GM18511 (cell line): ENCODE data around the gene ADAMTSL5.
A peak's percentile ranks its signal among the peaks of the same experiment; 100 is the strongest.
"Not testable (repeated sequence)": the region's sequence is repeated elsewhere in the genome, so short reads cannot be mapped to it uniquely, and the experiment has no call there.

Source experiments
- ATAC-seq: cut with Tn5 transposase; IDR thresholded peaks from one replicate; pipeline ENCODE4 v1.9.1; 2021; ENCODE audit warnings: mild to moderate bottlenecking, moderate library complexity; ENCODE audit not compliant: unreplicated experiment

Gene ADAMTSL5

GRCh38 chr19:1482361-1483130, 30.3 kb downstream of the ADAMTSL5 start:
- no peak for ATAC-seq

DNA sequence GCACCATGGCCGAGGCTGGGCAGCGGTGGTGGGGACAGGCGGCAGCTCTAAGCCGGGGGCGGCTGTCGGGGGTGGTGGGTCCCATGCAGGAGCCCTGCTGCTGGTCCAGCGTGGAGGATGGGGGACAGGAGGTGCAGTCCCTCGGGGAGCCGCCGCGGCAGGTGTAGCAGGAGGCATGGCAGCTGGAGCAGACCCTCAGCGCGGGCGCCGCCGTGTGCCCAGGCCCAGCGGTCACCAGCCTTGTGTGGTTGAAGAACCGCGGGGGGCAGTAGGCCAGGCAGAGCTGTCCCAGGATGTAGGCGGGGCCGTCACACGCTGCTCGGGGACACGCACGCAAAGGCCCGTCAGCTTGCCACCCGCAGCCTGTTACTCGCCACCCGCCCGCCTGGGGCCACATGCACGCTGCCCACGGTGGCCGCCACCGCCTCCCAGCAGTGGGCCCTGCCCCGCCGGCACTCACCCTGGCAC, 30.9 kb downstream of the ADAMTSL5 start:
- ATAC-seq = no peak

DNA sequence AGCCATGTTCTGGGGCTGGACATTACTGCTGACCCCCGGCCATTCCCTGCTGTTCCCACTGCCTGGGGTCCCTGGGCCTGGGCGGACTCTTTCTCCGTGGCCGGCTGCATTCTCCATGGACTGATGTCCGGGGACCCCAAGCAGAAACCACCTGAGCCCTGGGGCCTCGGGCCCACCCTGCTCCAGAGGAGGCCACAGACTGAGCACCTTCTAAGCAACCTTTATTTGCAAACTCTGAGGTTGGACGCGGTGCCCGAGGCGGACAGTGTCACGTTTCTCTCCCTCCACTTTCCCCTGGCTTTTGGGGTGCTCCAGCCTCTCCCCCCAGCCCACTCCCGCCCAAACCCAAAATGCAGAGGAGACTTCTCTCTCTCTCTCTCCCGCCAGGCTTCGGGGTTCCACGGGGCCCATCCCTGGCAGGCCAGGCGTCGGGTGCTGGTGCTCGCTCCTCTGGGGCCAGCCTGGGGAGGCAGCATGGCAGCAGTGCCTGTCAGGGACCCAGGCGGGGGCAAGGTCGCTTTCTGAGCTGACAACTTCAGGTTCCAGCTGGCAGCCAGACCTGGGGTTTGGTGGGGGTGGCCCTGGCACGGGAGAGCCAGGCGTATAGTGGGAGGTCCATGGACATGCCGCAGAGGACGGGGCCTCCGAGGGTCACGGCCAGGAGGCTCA, 31.5 kb downstream of the ADAMTSL5 start:
- ATAC-seq = no peak

- ATAC-seq = peak; percentile 92
Measured at GRCh38 chr19:1478934-1479707, 33.7 kb downstream of the ADAMTSL5 start, which contains the start of gene C19orf25. C19orf25 (minus strand) TSS chr19:1479215; CDS start chr19:1478903, 312 bp downstream.

- not testable (repeated sequence) for ATAC-seq
Measured at GRCh38 chr19:1477056-1477455, 35.8 kb downstream of the ADAMTSL5 start.

- no peak for ATAC-seq
Measured at GRCh38 chr19:1475751-1476437, 36.9 kb downstream of the ADAMTSL5 start.

DNA sequence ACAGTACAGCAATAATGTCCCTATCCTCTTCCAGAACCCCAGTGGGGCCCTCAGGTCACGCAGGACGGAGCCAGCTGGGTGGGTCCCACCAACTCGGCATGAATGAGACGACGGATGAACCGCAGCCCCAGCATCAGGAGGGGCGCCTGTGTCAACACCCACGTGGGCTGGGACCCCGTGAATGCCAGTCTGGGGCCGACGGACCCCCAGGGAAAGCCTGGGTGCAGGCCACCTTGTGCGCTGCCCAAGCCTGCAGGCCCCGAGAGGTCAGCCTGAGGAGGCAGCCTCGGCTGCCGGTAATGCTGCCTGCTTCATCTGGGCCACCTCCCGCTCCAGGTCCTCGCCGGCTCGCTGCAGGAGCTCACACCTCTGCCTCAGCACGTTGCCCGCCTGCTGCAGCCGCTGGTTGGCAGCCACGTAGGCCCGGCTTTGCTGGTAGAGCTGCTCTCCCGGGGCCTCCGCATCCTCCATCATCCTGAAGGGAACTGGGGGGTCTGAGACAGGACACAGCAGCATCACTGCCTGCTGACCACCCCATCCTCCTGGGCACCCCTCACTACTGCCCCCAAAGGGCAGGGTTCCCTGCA, 38.0 kb downstream of the ADAMTSL5 start:
- no peak for ATAC-seq

DNA sequence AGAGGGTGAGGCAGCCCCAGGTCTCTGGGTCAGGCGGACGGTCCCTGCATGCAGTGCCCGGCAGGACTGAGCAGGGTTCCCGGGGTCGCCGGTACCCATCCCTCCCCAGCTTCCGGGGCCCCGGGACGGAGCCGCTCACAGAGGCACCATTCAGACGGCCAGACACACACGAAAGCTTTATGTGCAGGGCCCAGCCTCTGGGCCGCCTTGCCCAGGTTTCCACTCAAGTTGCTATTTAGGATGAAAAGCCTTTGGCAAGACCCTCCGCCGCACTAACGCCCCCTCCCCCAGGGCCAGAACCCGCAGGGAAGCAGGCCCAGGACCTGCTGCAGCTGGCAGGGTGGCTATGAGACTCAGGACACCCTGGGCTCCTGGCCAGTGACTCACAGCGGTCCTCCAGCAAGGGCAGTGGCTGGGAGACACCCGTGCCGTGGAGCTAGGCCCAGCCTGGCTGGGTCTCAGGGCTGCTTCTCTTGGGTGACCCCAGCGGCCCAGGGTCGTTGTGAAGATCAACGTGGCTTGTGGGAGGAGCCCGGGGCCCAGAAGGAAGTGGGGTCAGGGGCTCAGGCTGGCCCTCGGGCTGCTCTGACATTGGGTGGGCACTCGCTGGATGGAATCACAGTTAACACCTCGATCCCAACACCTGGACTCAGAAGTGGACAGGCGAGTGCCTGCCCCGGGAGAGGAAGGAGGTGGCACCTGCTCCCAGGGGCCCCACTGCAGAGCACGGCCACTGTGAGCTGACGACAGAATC, 38.6 kb downstream of the ADAMTSL5 start:
- no peak for ATAC-seq

DNA sequence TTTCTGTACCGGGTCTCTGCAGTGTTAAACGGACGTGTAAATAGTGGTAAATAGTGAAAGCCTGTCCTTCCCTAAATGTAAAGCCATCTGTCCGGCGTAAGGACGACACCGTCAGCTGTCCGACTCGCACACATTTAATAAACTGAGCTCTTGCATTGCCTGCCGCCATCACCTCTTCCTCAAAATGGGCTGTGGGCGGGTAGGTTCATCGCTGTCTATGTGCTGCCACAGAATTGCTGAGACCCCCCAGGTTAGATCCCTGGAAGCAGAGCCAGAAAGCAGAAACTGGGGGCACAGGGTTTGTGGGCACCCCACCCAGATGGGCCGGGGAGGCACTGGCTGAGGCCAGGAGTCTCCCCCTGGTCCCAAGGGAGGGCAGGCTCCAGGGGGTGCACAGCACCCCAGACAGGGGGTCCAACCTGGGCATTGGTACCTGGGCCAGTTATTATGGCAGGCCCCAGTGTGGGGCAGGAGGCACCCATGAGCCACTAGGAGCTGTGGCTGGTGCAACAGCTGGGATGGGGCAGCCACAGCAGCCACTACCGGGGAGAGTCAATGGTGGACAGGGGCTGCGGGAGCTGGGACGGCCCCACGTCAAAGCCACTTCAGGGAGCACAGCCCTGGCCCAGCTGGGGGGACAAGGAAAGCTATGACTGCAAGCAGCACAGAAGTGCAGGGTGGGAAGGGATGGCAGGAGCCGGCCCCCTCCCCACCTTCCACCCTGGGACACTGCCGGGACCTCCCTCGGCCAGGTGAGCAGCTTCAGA, 39.6 kb downstream of the ADAMTSL5 start:
- ATAC-seq = no peak

DNA sequence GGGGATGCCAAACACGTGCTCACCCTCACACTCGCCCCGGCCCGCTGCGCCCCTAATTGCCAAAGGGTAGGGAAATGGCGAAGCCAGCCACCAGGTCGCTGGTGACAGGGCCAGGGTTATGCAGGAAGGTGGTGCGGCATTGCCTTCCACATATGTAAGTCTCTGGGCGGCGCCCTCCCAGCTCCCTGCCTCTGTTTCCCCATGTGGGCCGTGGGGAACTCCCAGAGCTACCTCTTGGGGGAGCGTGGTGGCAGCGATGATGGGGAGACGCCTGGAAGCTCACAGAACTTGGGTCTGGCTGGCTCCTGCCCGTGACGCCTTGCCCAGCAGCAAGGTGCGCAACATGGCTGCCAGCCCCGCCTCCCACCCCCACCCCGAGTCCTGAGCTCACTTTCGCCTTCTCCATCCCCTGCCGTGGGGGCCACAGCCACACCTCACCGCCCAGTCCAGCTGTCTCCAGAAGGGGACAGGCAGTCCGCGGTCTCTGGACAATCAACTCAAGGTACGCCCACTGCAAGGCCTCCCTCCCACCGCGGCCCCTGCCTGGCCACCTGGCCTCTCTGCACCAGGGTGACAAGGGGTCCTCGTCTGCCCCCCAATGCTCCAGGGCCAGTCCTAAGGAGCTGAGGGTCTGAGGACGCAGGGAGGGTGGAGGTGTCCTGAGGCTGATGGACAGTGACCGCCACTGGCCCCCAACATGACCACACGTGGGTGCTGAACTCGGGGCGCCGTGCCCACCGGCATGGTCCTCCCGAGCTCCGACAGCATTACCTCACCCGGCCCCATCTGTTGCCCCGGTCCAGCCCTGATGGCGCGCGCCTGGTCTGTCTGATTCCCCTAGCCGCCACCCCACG, 40.4 kb downstream of the ADAMTSL5 start:
- ATAC-seq = no peak

GRCh38 chr19:1471515-1472160, 41.2 kb downstream of the ADAMTSL5 start:
- ATAC-seq = no peak

DNA sequence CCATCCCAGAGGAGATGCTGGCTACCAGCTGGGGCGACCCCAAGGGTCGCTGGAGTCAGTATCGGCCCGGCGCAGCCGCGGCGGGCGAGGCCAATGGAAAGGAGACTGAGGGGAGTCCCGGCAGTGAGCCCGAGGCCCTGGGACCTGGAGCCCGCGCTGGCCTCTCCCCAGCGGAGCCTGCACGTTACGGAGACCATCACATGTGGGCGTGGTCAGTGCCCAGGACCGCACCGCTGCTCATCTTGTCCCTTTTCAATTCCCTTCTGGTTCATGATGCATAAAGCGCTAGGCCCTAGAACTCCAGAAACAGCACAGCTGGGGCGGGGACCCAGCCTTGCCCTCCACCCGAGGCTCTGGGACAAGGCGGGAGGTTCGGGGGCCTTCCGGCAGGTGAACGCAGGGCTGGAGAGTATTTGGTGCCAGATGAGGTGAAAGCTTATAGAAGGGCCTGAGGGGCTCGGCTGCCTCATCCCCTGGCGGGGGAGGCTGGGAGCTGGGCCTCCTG, 41.8 kb downstream of the ADAMTSL5 start:
- ATAC-seq = no peak

DNA sequence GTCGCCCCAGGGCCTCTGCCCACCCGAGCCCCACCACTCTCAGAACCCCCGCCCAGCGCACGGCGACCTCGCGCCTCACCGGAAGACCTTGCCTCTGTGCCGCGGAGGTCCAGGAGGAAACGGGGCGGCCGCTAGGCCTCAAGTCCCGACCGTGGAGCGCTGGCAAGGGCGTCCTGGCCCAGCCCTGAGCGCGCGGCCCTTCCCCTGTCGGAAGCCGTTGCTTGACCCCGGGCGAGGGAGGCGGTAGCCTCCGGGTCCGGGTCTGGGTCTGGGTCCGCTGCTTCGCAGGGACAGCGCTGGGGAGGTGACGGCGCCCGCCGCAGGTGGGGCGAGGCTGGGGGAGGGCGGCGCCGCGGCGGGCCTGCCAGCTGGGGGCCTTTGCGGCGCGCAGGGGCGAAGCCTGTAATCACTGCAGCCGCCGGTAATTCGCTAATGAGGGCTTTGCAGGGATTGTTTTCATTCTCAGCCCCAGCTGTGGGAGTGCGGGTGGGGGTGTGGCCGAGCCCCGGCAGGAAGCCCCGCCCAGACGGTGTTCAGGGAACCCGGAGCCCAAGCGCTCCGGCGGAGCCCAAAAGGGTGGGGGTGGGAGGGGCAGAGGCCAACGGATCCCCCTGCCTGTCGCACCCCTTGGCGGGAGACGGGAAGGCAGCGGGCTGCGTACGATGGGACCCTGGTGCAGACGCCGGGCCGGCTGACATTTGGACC, 42.4 kb downstream of the ADAMTSL5 start:
- ATAC-seq = no peak

GRCh38 chr19:1470055-1470304, 42.8 kb downstream of the ADAMTSL5 start:
- ATAC-seq = no peak

GRCh38 chr19:1469255-1470054, 43.4 kb downstream of the ADAMTSL5 start:
- ATAC-seq = no peak

DNA sequence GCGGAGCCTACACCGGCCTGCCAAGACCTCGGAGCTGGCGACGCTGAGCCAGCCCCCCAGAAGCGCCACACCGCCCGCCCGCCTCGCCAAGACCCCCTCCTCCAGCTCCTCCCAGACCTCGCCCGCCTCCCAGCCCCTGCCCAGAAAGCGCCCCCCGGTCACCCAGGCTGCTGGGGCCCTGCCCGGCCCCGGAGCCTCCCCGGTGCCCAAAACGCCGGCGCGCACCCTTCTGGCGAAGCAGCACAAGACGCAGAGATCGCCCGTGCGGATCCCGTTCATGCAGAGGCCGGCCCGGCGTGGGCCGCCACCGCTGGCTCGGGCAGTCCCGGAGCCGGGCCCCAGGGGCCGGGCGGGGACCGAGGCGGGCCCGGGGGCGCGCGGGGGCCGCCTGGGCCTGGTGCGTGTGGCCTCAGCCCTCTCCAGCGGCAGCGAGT, 44.0 kb downstream of the ADAMTSL5 start:
- ATAC-seq = no peak
